Activated CD8-positive, alpha-beta T cell treated with anti-CD3 and anti-CD28 coated beads for 36 hours (primary cell): ENCODE results near the gene C2CD5. TPM values are rescaled to one million over a fixed set of nuclear protein-coding genes. Genes with fewer than 3 reads are reported as not detected.

Source experiments
- ATAC-seq: fragments of 200-7000 bp; cut with Tn5 transposase; one replicate; pipeline ENCODE4 v1.10.0; 2021; ENCODE audit warnings: mild to moderate bottlenecking, moderate library complexity
- CTCF ChIA-PET: fragments of 350-600 bp; sonication (Branson Sonifier 250); formaldehyde crosslinking; loops from one replicate; lab custom pipeline; 2021; ENCODE audit warnings: antibody characterized with exemption; lab: Charles Lee
- POLR2A ChIA-PET: fragments of 350-600 bp; sonication (Branson Sonifier 250); formaldehyde crosslinking; loops from one replicate; lab custom pipeline; 2021; ENCODE audit warnings: antibody characterized with exemption; lab: Charles Lee
- DNase-seq: peaks from one replicate; pipeline ENCODE4 v3.0.0-alpha.2; 2020
- H3K27ac Mint-ChIP-seq: one replicate; pipeline ENCODE4 v1.8.0; 2021; ENCODE audit warnings: mild to moderate bottlenecking, mixed read lengths
- H3K27me3 Mint-ChIP-seq: one replicate; pipeline ENCODE4 v1.8.0; 2021; ENCODE audit warnings: mixed read lengths
- H3K36me3 Mint-ChIP-seq: one replicate; pipeline ENCODE4 v1.8.0; 2021; ENCODE audit warnings: low read depth, mixed read lengths
- H3K4me1 Mint-ChIP-seq: one replicate; pipeline ENCODE4 v1.8.0; 2021; ENCODE audit warnings: low read depth, mixed read lengths
- H3K4me3 Mint-ChIP-seq: one replicate; pipeline ENCODE4 v1.8.0; 2021; ENCODE audit warnings: mild to moderate bottlenecking, moderate library complexity, mixed read lengths
- H3K9me3 Mint-ChIP-seq: one replicate; pipeline ENCODE4 v1.8.0; 2021; ENCODE audit warnings: mixed read lengths
- intact Hi-C: fragments of 100-400 bp; cut with micrococcal nuclease; formaldehyde crosslinking; loops from one replicate; pipeline ENCODE4 v1.10.0; 2022
- total RNA-seq, 2 experiments: library from RNA; stranded (reverse); gene quantifications; one replicate each; pipeline ENCODE4 v1.2.3, GENCODE V29; 2021
- TF ChIP-seq, protein P1 (sequence below): fragments of 200-600 bp; IDR thresholded peaks from one replicate; pipeline ENCODE4 v1.8.0; 2022; ENCODE audit warnings: antibody characterized with exemption, mild to moderate bottlenecking

Gene C2CD5, protein sequence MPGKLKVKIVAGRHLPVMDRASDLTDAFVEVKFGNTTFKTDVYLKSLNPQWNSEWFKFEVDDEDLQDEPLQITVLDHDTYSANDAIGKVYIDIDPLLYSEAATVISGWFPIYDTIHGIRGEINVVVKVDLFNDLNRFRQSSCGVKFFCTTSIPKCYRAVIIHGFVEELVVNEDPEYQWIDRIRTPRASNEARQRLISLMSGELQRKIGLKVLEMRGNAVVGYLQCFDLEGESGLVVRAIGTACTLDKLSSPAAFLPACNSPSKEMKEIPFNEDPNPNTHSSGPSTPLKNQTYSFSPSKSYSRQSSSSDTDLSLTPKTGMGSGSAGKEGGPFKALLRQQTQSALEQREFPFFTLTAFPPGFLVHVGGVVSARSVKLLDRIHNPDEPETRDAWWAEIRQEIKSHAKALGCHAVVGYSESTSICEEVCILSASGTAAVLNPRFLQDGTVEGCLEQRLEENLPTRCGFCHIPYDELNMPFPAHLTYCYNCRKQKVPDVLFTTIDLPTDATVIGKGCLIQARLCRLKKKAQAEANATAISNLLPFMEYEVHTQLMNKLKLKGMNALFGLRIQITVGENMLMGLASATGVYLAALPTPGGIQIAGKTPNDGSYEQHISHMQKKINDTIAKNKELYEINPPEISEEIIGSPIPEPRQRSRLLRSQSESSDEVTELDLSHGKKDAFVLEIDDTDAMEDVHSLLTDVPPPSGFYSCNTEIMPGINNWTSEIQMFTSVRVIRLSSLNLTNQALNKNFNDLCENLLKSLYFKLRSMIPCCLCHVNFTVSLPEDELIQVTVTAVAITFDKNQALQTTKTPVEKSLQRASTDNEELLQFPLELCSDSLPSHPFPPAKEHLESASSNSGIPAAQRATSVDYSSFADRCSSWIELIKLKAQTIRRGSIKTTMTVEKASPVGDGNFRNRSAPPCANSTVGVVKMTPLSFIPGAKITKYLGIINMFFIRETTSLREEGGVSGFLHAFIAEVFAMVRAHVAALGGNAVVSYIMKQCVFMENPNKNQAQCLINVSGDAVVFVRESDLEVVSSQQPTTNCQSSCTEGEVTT
- total RNA-seq, result 10 to 100 TPM; 32.4 to 34.1 TPM

GRCh38 chr12:22544038-22544979 lies at the start of gene C2CD5:
Gene C2CD5 (minus strand): TSS chr12:22544542. CDS start chr12:22544150, 392 bp downstream.
- Mint-ChIP-seq H3K4me1 (peaks cover 30% of the 10 kb centered on the region), H3K36me3 (peaks cover 24% of the 10 kb centered on the region), H3K27ac (peak within 1 kb of the TSS; percentile 94), H3K4me3 (peak within 1 kb of the TSS; percentile 95), H3K27me3 (peaks cover 6% of the 10 kb centered on the region), H3K9me3 (no peaks in the 10 kb centered on the region)
- TF ChIP-seq, protein P1, sequence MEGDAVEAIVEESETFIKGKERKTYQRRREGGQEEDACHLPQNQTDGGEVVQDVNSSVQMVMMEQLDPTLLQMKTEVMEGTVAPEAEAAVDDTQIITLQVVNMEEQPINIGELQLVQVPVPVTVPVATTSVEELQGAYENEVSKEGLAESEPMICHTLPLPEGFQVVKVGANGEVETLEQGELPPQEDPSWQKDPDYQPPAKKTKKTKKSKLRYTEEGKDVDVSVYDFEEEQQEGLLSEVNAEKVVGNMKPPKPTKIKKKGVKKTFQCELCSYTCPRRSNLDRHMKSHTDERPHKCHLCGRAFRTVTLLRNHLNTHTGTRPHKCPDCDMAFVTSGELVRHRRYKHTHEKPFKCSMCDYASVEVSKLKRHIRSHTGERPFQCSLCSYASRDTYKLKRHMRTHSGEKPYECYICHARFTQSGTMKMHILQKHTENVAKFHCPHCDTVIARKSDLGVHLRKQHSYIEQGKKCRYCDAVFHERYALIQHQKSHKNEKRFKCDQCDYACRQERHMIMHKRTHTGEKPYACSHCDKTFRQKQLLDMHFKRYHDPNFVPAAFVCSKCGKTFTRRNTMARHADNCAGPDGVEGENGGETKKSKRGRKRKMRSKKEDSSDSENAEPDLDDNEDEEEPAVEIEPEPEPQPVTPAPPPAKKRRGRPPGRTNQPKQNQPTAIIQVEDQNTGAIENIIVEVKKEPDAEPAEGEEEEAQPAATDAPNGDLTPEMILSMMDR, result no peak
- peak; percentile 91 for ATAC-seq
- intact Hi-C loops, result loop anchor here (5.0 to 10.0 kb wide), 2 partner anchors 83 to 120 kb away; partner anchors contain the start of gene ETNK1
- POLR2A ChIA-PET, result interaction anchor here (0.6 to 1.9 kb wide), 11 partner anchors 9 to 1110 kb away, joined by 3 to 11 read pairs (median 4); partner anchors contain the start of gene ETNK1
- DNase-seq, result peak; percentile 97
- CTCF ChIA-PET, result interaction anchor here (0.7 to 3.3 kb wide), 9 partner anchors 8 to 140 kb away, joined by 3 to 9 read pairs (median 3); partner anchors contain the start of gene ETNK1

- H3K9me3 Mint-ChIP-seq, result no peaks in the 10 kb centered on the region
- TF ChIP-seq, protein P1, result no peak
- peaks cover 6% of the 10 kb centered on the region for H3K4me1 Mint-ChIP-seq
- H3K36me3 Mint-ChIP-seq, result no peaks in the 10 kb centered on the region
- intact Hi-C loops, result no loop called here
- ChIA-PET CTCF (interaction anchor here (0.9 to 1.3 kb wide), 2 partner anchors 9 to 49 kb away, joined by 3 read pairs; no protein-coding TSS in a partner anchor), POLR2A (no interaction called here)
- H3K4me3 Mint-ChIP-seq, result no peak overlapping the region
- no peak for DNase-seq
- H3K27ac Mint-ChIP-seq, result no peak overlapping the region
- no peaks in the 10 kb centered on the region for H3K27me3 Mint-ChIP-seq
- ATAC-seq, result no peak
Observed at GRCh38 chr12:22593864-22594263, 49.5 kb upstream of the C2CD5 start.

GRCh38 chr12:22588817-22589216 lies 44.5 kb upstream of the C2CD5 start:
- H3K36me3 Mint-ChIP-seq, result no peaks in the 10 kb centered on the region
- no peak overlapping the region for H3K27ac Mint-ChIP-seq
- ChIA-PET POLR2A (interaction anchor here (0.6 kb wide), 1 partner anchor 14 kb away, joined by 3 read pairs; no protein-coding TSS in a partner anchor), CTCF (no interaction called here)
- TF ChIP-seq, protein P1, result no peak
- ATAC-seq, result no peak
- no peak for DNase-seq
- H3K4me1 Mint-ChIP-seq, result no peaks in the 10 kb centered on the region
- intact Hi-C loops, result no loop called here
- peaks cover 3% of the 10 kb centered on the region for H3K27me3 Mint-ChIP-seq
- H3K9me3 Mint-ChIP-seq, result no peaks in the 10 kb centered on the region
- no peak overlapping the region for H3K4me3 Mint-ChIP-seq

- intact Hi-C loops, result no loop called here
- no peaks in the 10 kb centered on the region for H3K4me1 Mint-ChIP-seq
- TF ChIP-seq, protein P1, result no peak
- ChIA-PET CTCF (no interaction called here), POLR2A (no interaction called here)
- no peaks in the 10 kb centered on the region for H3K9me3 Mint-ChIP-seq
- H3K27me3 Mint-ChIP-seq, result peaks cover 1% of the 10 kb centered on the region
- H3K4me3 Mint-ChIP-seq, result no peak overlapping the region
- H3K36me3 Mint-ChIP-seq, result no peaks in the 10 kb centered on the region
- H3K27ac Mint-ChIP-seq, result no peak overlapping the region
- DNase-seq (no peak), ATAC-seq (no peak)
Observed at GRCh38 chr12:22578328-22578727, 34.0 kb upstream of the C2CD5 start.
